HepG2 (cell line): ENCODE data around the gene MIB1. TPM values are rescaled to one million over a fixed set of nuclear protein-coding genes. Genes with fewer than 3 reads are reported as not detected.

Experiments used
- IRF2 ChIP-seq: IDR thresholded peaks from 2 replicates; pipeline ENCODE4 v1.6.1; 2018; ENCODE audit warnings: missing genetic modification reagents, missing compliant biosample characterization
- NR3C1 ChIP-seq: sonication (generic); formaldehyde crosslinking; IDR thresholded peaks from 2 replicates; pipeline ENCODE4 v1.4.0; 2020; ENCODE audit warnings: missing genetic modification reagents
- PAXIP1 ChIP-seq: sonication (generic); formaldehyde crosslinking; conservative IDR thresholded peaks from 2 replicates; pipeline ENCODE4 v1.4.0; 2020; ENCODE audit warnings: mild to moderate bottlenecking, missing genetic modification reagents, moderate library complexity
- PHF5A ChIP-seq: IDR thresholded peaks from one replicate; pipeline ENCODE4 v1.6.1; 2018; ENCODE audit warnings: low read depth, missing genetic modification reagents; ENCODE audit not compliant: unreplicated experiment
- SP4 ChIP-seq: sonication (generic); formaldehyde crosslinking; IDR thresholded peaks from 2 replicates; pipeline ENCODE4 v1.8.1; 2023; ENCODE audit warnings: mild to moderate bottlenecking, missing genetic modification reagents
- ZMYM4 ChIP-seq: sonication (generic); formaldehyde crosslinking; IDR thresholded peaks from 2 replicates; pipeline ENCODE4 v1.8.1; 2023; ENCODE audit warnings: mild to moderate bottlenecking, missing genetic modification reagents
- ZNF407 ChIP-seq: sonication (generic); formaldehyde crosslinking; IDR thresholded peaks from one replicate; pipeline ENCODE4 v1.5.1; 2020; ENCODE audit warnings: mild to moderate bottlenecking, missing genetic modification reagents; ENCODE audit errors: not compliant biosample characterization
- ZNF766 ChIP-seq: sonication (generic); formaldehyde crosslinking; IDR thresholded peaks from 2 replicates; pipeline ENCODE4 v1.5.0; 2020; ENCODE audit warnings: missing genetic modification reagents, borderline replicate concordance
- polyA plus RNA-seq, 8 experiments: library from polyadenylated mRNA; depleted of rRNA in 3 of 8; stranded (reverse) in 7 of 8; unstranded in 1 of 8; fragments of >200 nt; fragmentation: Illumina TruSeq in 4 of 8; extraction: Trizol in 4 of 8; gene quantifications; 2 replicates each; pipeline versions ENCODE4 v1.2.1 to v1.2.3, GENCODE V29; 2011 to 2016; ENCODE audit warnings: low read depth in 4 of 8, missing spikeins in 1 of 8, mixed read lengths in 1 of 8; ENCODE audit not compliant: insufficient read depth in 1 of 8
- total RNA-seq, 5 experiments: library from RNA; depleted of rRNA; stranded (reverse); fragments of >200 nt; fragmentation: Illumina TruSeq; extraction: Trizol; gene quantifications; 2 replicates each; pipeline ENCODE4 v1.2.3, GENCODE V29; 2016; ENCODE audit warnings: low read depth in 1 of 5

The MIB1 gene
- total and polyA plus RNA-seq, 2 of the 13 experiments (the other 11 are each of a cell fraction or from before 2014, with no cell fraction given): 12.0 to 47.0 TPM

GRCh38 chr18:21735452-21736015 is 5.1 kb upstream of the MIB1 start (continued):
- TF ChIP-seq PAXIP1 (CRISPR knock-in tag) (peak; percentile 38), ZMYM4 (CRISPR knock-in tag) (peak; percentile 81), IRF2 (CRISPR knock-in tag) (peak; percentile 47; the same call in 1 of the 2 replicates), SP4 (peak; percentile 32; the same call in 1 of the 2 replicates), ZNF407 (CRISPR knock-in tag) (no peak), PHF5A (no peak), NR3C1 (CRISPR knock-in tag) (no peak), ZNF766 (CRISPR knock-in tag) (no peak)
